ENCODE data around the gene TRMT112. TPM values are rescaled to one million over a fixed set of nuclear protein-coding genes. Genes with fewer than 3 reads are reported as not detected.
A peak's percentile ranks its signal among the peaks of the same experiment; 100 is the strongest.

The TRMT112 gene
- total and polyA plus RNA-seq, 8 donors: 50.8 to 337 (median 160) TPM

DNA sequence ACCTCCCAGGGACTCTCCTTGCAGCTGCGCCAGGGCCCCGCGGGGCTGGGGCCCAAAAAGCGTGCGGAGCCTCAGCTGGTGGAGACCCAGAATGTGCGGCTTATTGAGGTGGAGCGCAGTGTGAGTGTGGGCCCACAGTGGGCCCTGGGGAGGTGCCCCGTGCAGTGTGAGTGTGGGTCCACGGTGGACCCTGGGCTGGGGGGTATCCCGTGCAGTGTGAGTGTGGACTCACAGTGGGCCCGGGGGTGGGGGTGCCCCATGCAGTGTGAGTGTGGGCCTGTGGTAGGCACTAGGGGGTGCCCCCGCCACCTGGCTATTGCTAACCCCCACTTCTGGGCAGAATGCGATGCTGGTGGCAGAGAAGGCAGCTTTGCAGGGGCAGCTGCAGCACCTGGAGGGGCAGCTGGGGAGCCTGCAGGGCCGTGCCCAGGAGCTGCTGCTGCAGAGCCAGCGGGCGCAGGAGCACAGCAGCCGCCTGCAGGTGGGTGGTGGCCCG is 33.8 kb upstream of the TRMT112 start:
- Histone ChIP-seq H3K4me1 (peaks cover 6 to 39% (median 24%) of the 10 kb centered on the region in 4 donors), H3K9me3 (no peaks in the 10 kb centered on the region), H3K4me3 (no peak overlapping the region), H3K36me3 (peaks cover 0 to 10% (median 0%) of the 10 kb centered on the region in 4 donors), H3K27me3 (no peaks in the 10 kb centered on the region), H3K27ac (no peak overlapping the region)
- intact Hi-C loops (cut with DNase I; ENCODE audit: low total_unique reads): no loop called here
- DNase-seq: no peak
- no peak for TF ChIP-seq POLR2AphosphoS5 (IDR thresholded peaks at IDR 0.05)
- TF ChIP-seq, protein P1, sequence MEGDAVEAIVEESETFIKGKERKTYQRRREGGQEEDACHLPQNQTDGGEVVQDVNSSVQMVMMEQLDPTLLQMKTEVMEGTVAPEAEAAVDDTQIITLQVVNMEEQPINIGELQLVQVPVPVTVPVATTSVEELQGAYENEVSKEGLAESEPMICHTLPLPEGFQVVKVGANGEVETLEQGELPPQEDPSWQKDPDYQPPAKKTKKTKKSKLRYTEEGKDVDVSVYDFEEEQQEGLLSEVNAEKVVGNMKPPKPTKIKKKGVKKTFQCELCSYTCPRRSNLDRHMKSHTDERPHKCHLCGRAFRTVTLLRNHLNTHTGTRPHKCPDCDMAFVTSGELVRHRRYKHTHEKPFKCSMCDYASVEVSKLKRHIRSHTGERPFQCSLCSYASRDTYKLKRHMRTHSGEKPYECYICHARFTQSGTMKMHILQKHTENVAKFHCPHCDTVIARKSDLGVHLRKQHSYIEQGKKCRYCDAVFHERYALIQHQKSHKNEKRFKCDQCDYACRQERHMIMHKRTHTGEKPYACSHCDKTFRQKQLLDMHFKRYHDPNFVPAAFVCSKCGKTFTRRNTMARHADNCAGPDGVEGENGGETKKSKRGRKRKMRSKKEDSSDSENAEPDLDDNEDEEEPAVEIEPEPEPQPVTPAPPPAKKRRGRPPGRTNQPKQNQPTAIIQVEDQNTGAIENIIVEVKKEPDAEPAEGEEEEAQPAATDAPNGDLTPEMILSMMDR (IDR thresholded peaks at IDR 0.05): no peak
- no peak for TF ChIP-seq EP300 (IDR thresholded peaks at IDR 0.05)
- no peak for TF ChIP-seq POLR2A (IDR thresholded peaks at IDR 0.05)
- 86 to 94% (median 92%) methylated on average over 17 to 18 of the region's 18 CpGs for WGBS, 5 donors

DNA sequence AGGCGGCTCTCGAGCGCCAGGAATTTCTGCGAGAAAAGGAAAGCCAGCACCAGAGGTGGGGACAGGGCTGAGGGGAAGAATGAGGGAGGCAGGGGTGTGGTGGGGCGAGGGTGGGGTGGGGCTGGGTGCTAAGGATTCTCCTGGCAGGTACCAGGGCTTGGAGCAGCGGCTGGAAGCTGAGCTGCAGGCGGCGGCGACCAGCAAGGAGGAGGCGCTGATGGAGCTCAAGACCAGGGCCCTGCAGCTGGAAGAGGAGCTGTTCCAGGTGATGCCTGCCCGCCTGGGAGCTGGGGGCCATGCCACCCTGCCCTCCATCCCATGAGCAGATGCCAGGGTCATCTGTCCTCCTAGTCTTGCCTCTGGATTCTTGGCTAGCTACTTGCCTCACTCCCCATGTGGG is 32.0 kb upstream of the TRMT112 start:
- DNase-seq: no peak
- Histone ChIP-seq H3K4me3 (no peak overlapping the region), H3K27me3 (no peaks in the 10 kb centered on the region), H3K4me1 (peaks cover 0 to 22% (median 9%) of the 10 kb centered on the region in 4 donors), H3K9me3 (no peaks in the 10 kb centered on the region), H3K36me3 (peaks cover 0 to 17% (median 0%) of the 10 kb centered on the region in 4 donors), H3K27ac (no peak overlapping the region)
- no peak for TF ChIP-seq POLR2AphosphoS5 (IDR thresholded peaks at IDR 0.05)
- TF ChIP-seq EP300 (IDR thresholded peaks at IDR 0.05): no peak
- intact Hi-C loops (cut with DNase I; ENCODE audit: low total_unique reads): no loop called here
- WGBS, 5 donors: 80 to 90% (median 88%) methylated on average over 11 of the region's 11 CpGs

DNA sequence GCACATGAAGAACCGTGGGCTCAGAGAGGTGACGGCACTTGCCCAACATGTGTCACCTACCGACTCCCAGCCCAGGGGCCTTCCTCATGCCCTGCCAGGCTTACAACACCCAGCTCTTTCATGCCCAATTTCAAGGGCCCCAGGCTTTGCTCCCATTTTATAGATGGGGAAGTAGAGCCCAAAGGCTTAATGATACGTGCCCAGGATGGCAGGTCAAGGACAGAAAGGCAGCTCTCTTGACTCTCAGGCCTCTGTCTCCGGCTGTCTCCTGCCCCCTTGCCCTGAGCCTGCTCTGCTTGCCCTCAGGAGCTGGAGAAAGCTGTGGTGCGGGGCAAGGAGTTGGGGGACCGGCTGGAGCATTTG is 31.6 kb upstream of the TRMT112 start:
- TF ChIP-seq EP300 (IDR thresholded peaks at IDR 0.05) (no peak), POLR2A (IDR thresholded peaks at IDR 0.05) (no peak), POLR2AphosphoS5 (IDR thresholded peaks at IDR 0.05) (no peak)
- TF ChIP-seq, protein P1 (IDR thresholded peaks at IDR 0.05): no peak
- intact Hi-C loops (cut with DNase I; ENCODE audit: low total_unique reads): no loop called here
- H3K4me1 ChIP-seq: peaks cover 0 to 18% (median 8%) of the 10 kb centered on the region in 4 donors
- DNase-seq: no peak
- H3K9me3 ChIP-seq: no peaks in the 10 kb centered on the region
- H3K27ac ChIP-seq: no peak overlapping the region
- no peak overlapping the region for H3K4me3 ChIP-seq
- no peaks in the 10 kb centered on the region for H3K27me3 ChIP-seq
- H3K36me3 ChIP-seq: peaks cover 0 to 21% (median 0%) of the 10 kb centered on the region in 4 donors
- WGBS, 5 donors: 86 to 97% (median 88%) methylated on average over 5 to 7 of the region's 7 CpGs

DNA sequence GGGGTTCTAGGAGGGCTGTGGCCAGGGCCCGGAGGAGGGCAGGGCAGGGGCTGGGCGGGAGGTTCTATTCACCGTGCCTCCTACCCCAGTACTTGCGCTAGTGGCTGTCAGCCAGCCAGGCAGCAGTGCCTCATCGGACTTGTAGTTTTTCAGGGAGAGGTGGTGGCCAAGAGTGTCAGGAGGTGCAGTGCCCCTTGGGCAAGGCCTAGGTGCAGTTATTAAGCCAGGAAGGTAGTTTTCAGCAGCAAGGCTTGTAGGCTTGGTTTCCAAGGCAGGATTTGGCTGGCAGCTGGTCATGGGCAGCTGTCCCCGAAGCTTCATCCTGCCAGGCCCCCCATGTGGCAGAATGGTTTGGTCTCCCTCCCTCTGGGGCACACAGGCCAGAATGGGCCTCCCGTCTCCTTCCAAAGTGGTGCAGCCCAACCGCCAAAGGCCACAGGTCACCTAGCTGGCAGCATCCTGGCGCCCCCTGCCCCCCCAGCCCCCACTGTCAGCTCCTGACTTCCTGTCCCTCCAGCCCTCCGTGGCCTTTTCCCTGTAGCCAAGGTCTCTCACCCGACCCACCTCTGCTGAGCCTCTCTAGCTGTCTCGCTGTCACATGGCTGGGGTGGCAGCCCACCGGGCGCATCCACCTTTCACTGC is 31.1 kb upstream of the TRMT112 start:
- 53 to 65% (median 55%) methylated on average over 10 to 14 of the region's 14 CpGs for WGBS, 5 donors
- peak; percentile 49 to 63 for DNase-seq
- TF ChIP-seq POLR2A (IDR thresholded peaks at IDR 0.05): no peak
- TF ChIP-seq POLR2AphosphoS5 (IDR thresholded peaks at IDR 0.05): no peak
- TF ChIP-seq, protein P1 (IDR thresholded peaks at IDR 0.05): no peak
- TF ChIP-seq EP300 (IDR thresholded peaks at IDR 0.05): no peak
- H3K36me3 ChIP-seq: peaks cover 0 to 25% (median 0%) of the 10 kb centered on the region in 4 donors
- no peaks in the 10 kb centered on the region for H3K27me3 ChIP-seq
- intact Hi-C loops (cut with DNase I; ENCODE audit: low total_unique reads): no loop called here
- no peaks in the 10 kb centered on the region for H3K9me3 ChIP-seq
- no peak overlapping the region for H3K4me3 ChIP-seq
- peak overlapping the region in 2 of 5 donors; percentile 32 to 33 for H3K27ac ChIP-seq
- H3K4me1 ChIP-seq: peaks cover 0 to 19% (median 12%) of the 10 kb centered on the region in 4 donors

Measured in stomach (tissue), 9 donors.